NCI-H2196 treated with DMSO at 0.1 percent for 48 hours (cell line): ENCODE results near the gene SNAI1.

Source experiments
- DNase-seq: peaks from one replicate; lab custom pipeline; 2025; ENCODE audit not compliant: unreplicated experiment; lab: John Stamatoyannopoulos, UW

SNAI1 gene

DNA sequence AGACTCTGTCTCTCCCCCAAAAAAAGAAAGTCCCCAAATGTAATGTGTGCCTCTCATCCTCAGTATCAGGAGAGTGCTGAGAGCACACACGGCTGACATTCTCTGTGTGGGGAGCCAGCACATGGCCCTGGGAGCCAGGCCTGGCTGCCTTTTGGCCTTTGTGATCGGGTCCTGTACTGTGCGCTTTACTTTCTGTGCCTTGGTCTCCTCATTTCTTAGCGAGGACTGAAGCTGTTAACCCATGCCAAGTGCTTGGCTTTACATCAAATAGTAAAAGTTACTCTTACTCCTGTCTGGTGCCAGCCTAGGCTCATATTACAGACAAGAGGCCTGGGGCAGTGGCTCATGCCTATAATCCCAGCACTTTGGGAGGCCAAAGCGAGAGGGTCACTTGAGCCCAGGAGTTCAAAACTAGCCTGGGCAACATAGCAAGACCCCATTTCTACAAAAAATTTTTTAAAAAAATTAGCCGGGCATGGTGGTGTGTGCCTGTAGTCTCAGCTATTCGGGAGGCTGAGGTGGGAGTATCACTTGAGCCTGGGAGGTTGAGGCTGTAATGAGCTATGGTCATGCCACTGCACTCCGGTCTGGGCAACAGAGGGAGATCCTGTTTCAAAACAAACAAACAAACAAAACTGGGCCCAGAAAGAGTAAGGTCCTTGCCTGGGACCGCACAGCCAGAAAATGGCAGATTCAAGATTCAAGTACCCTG lies 50.3 kb downstream of the SNAI1 start:
- DNase-seq = no peak

DNA sequence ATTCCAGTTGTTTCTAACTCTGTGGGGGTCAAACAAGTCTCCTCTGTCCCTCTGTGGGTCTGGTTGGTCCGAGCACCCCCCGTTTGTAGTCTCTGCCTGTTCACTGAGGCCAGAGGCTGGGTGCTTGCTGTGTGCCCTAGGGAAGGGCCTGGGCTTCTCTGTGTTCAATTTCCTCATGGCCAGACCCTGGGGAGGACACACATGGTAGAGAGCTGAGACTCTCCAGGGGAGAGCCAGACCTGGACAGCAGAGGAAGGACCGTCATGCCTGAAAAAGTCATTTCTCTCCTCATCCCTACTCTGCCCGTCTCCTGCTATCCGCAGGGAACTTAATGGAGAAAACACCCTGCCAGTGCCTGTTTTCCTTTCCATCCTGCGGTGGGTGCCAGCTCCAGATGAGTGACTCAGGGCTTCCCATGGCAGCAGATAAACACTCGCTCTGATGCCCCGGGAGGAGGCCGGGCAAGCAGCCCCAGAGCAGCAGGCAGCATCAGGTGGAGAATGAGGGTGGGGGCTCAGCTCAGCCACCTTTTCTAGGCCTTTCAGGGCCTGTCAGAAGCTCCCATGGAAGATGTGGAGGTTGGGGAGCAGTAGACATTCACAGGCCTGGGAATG lies 51.9 kb downstream of the SNAI1 start:
- no peak for DNase-seq

DNA sequence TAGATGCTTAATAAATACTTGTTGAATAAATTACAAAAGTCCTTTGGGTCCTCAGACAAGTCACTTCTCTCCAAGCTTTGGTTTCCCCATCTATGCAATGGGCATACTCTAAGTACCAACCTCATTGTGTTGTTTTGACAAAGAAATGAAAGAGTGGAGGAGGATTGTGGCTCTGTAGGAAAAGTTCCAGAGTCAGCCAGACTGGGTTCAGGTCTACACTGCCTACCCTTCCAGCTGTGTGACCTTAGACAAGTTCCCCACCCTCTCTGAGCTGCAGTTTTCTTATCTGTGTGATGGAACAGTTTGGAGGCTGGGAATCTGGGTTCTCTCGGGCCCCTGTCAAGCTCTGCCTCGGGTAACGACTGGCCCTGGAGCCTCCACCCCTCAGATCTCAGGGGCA lies 53.9 kb downstream of the SNAI1 start:
- DNase-seq = no peak

DNA sequence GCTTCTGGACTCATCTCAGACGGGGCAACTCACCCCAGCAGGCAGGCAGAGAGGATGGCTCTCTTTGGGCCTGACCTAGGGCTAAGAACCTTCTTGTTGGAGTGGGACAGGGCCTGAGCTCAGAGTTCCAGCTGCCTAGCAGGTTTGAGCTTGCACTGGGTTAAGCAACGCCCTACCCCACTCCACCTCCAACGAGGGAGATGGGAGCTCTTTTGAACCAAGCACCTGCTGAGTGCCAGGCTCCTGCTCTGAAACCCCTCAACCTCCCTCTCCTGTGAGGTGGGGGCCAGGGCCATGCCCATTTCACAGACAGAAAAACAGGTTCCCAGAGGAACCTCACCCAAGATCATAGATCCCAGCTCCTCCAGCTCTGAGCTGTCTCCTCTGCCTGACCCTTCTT lies 54.3 kb downstream of the SNAI1 start:
- DNase-seq = no peak

DNA sequence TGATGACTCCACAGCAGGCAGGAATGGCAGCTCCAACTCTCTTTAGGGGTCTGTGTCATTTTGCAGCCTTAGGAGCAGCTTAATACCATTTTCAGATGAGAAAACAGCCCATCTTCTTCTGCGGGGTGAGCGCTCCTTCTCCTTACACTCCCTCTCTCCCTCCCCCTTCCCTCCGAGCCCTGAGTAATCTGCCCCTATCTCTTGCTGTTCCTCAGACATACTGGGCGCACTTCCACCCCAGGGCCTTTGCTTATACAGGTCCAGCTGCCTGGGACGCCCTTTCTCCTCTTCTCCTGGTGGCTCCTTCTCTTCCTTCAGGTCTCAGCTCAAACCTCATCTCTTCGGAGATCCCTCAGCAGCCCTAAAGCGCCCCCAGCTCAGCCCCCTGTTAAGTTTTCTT lies 54.8 kb downstream of the SNAI1 start:
- no peak for DNase-seq

DNA sequence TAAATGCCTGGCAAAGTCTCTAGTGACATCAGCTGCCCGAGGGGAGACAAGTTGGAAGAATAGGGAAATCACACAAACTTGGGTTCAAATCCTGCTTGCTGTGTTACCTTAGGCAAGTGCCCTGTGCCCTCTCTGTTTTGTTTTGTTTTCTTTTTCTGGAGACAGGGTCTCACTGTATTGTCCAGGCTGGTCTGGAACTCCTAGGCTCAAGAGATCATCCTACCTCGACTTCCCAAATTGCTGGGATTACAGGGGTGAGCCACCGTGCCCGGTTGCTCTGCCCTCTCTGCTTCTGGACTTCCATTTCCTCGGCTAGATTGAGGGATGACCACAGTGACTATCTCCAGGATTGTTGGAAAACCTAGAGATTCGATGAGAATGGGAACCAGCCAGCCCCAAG lies 55.4 kb downstream of the SNAI1 start:
- DNase-seq = no peak
